ENCODE results near the gene LRP1.

LRP1 gene

DNA sequence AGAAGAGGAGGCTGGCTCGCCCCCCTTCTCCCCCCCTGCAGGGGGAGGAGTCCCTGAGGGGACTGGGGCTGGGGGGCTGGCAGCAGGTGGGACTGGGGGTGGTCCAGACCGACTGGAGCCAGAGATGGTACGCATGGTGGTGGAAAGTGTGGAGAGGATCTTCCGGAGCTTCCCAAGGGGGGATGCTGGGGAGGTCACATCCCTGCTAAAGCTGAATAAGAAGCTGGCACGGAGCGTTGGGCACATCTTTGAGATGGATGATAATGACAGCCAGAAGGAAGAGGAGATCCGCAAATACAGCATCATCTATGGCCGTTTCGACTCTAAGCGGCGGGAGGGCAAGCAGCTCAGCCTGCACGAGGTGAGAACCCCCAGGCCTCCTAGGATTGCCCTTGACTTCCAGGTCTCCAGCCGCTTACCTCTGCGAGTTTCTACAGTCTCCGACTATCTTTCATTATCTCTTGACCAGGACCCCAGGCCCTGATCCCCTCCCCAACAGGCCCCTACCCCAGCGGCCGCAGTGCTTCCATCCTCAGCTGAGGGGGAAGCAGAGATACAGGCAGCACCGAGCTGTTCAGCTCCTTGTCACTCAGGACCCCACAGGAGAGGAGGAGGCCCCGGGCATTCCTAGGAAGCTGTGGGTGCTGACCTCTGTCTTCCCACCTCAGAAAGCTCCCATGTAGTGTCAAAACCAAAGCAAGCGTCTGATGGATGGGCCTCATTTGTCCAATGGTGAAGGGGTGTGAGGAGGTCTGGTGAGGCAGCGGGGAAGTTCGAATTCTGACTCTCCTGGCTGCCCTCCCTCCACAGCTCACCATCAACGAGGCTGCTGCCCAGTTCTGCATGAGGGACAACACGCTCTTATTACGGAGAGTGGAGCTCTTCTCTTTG, 36.4 kb upstream of the LRP1 start:
- H3K9me3 Mint-ChIP-seq = no peaks in the 10 kb centered on the region
- no peak for ATAC-seq
- H3K4me3 Mint-ChIP-seq = no peak overlapping the region
- peak overlapping the region; percentile 94 for H3K27ac Mint-ChIP-seq
- no peaks in the 10 kb centered on the region for H3K27me3 Mint-ChIP-seq
- peaks cover 47% of the 10 kb centered on the region for H3K36me3 Mint-ChIP-seq
- peaks cover 83% of the 10 kb centered on the region for H3K4me1 Mint-ChIP-seq

GRCh38 chr12:57092529-57092862, 35.8 kb upstream of the LRP1 start:
- ATAC-seq = no peak
- Mint-ChIP-seq H3K27ac (peak overlapping the region; percentile 94), H3K27me3 (no peaks in the 10 kb centered on the region), H3K4me3 (peak overlapping the region; percentile 15), H3K9me3 (no peaks in the 10 kb centered on the region), H3K36me3 (peaks cover 54% of the 10 kb centered on the region), H3K4me1 (peaks cover 89% of the 10 kb centered on the region)

GRCh38 chr12:57092876-57093414, 35.3 kb upstream of the LRP1 start:
- Mint-ChIP-seq H3K27ac (peak overlapping the region; percentile 94), H3K4me1 (peaks cover 88% of the 10 kb centered on the region), H3K4me3 (peak overlapping the region; percentile 77), H3K9me3 (no peaks in the 10 kb centered on the region), H3K36me3 (peaks cover 56% of the 10 kb centered on the region), H3K27me3 (no peaks in the 10 kb centered on the region)
- ATAC-seq = no peak

- peak; percentile 60 for ATAC-seq
- H3K36me3 Mint-ChIP-seq = peaks cover 62% of the 10 kb centered on the region
These were observed 34.7 kb upstream of the LRP1 start for GRCh38 chr12:57093415-57094207.

GRCh38 chr12:57094208-57095160, 33.8 kb upstream of the LRP1 start:
- Mint-ChIP-seq H3K36me3 (peaks cover 71% of the 10 kb centered on the region), H3K4me1 (peaks cover 91% of the 10 kb centered on the region), H3K9me3 (no peaks in the 10 kb centered on the region), H3K27ac (peak overlapping the region; percentile 94), H3K27me3 (no peaks in the 10 kb centered on the region), H3K4me3 (peak overlapping the region; percentile 77)
- peak; percentile 1 for ATAC-seq

More at GRCh38 chr12:57093415-57094207, 34.7 kb upstream of the LRP1 start:
- peaks cover 84% of the 10 kb centered on the region for H3K4me1 Mint-ChIP-seq
- H3K27me3 Mint-ChIP-seq = no peaks in the 10 kb centered on the region
- H3K9me3 Mint-ChIP-seq = no peaks in the 10 kb centered on the region
- H3K27ac Mint-ChIP-seq = peak overlapping the region; percentile 94
- peak overlapping the region; percentile 77 for H3K4me3 Mint-ChIP-seq

- Mint-ChIP-seq H3K27ac (peak overlapping the region; percentile 94), H3K9me3 (no peaks in the 10 kb centered on the region), H3K27me3 (no peaks in the 10 kb centered on the region), H3K4me3 (no peak overlapping the region), H3K36me3 (peaks cover 74% of the 10 kb centered on the region), H3K4me1 (peaks cover 91% of the 10 kb centered on the region)
- no peak for ATAC-seq
These were observed 32.8 kb upstream of the LRP1 start for GRCh38 chr12:57095440-57095839.

DNA sequence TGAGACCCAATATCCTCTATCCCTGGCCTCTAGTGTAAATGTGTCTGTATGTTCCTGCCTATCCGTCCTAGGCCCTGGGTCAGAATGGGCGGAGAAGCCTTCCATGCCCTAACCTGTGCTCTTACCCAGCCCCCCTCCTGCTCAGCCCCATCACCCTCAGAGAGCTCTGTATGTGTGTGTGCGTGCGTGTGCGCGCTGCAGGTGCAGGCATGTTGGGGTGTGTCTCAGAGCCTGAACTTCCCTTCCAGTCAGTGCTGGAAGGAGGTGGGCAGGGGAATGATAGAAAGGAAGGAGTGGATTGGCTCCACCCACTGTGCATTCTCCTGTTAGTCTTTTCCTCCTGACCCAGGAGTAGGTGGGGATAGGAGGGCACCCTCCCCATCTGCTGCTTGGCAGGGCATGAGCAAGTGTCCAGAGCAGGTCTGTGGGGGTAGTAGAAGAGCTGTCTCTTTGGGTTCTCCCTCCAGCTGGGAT, 32.1 kb upstream of the LRP1 start:
- ATAC-seq = no peak
- Mint-ChIP-seq H3K36me3 (peaks cover 70% of the 10 kb centered on the region), H3K27me3 (no peaks in the 10 kb centered on the region), H3K27ac (peak overlapping the region; percentile 94), H3K4me3 (no peak overlapping the region), H3K4me1 (peaks cover 91% of the 10 kb centered on the region), H3K9me3 (no peaks in the 10 kb centered on the region)

GRCh38 chr12:57096748-57097553, 31.3 kb upstream of the LRP1 start:
- Mint-ChIP-seq H3K27ac (peak overlapping the region; percentile 94), H3K4me3 (no peak overlapping the region), H3K9me3 (no peaks in the 10 kb centered on the region), H3K36me3 (peaks cover 67% of the 10 kb centered on the region), H3K27me3 (no peaks in the 10 kb centered on the region), H3K4me1 (peaks cover 86% of the 10 kb centered on the region)
- ATAC-seq = no peak

DNA sequence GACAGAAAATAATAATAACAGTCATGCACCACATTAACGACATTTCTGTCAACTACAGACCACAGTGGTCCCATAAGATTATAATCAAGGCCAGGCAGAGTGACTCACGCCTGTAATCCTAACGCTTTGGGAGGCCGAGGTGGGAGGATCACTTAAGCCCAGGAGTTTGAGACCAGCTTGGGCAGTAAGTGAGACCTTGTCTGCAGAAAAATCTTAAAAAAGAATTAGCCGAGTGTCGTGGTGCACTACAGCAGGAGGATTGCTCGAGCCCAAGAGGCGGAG, 30.8 kb upstream of the LRP1 start:
- Mint-ChIP-seq H3K27ac (peak overlapping the region; percentile 94), H3K4me1 (peaks cover 84% of the 10 kb centered on the region), H3K36me3 (peaks cover 66% of the 10 kb centered on the region), H3K4me3 (no peak overlapping the region), H3K9me3 (no peaks in the 10 kb centered on the region), H3K27me3 (no peaks in the 10 kb centered on the region)
- ATAC-seq = no peak

- Mint-ChIP-seq H3K4me1 (peaks cover 77% of the 10 kb centered on the region), H3K36me3 (peaks cover 63% of the 10 kb centered on the region), H3K4me3 (no peak overlapping the region), H3K27ac (peak overlapping the region; percentile 63), H3K27me3 (no peaks in the 10 kb centered on the region), H3K9me3 (no peaks in the 10 kb centered on the region)
- ATAC-seq = no peak
These were observed 29.7 kb upstream of the LRP1 start for GRCh38 chr12:57098546-57098945.

- Mint-ChIP-seq H3K4me3 (no peak overlapping the region), H3K4me1 (peaks cover 77% of the 10 kb centered on the region), H3K27ac (peak overlapping the region; percentile 63), H3K9me3 (no peaks in the 10 kb centered on the region), H3K36me3 (peaks cover 66% of the 10 kb centered on the region), H3K27me3 (no peaks in the 10 kb centered on the region)
- no peak for ATAC-seq
These were observed 29.1 kb upstream of the LRP1 start for GRCh38 chr12:57099047-57099714.

DNA sequence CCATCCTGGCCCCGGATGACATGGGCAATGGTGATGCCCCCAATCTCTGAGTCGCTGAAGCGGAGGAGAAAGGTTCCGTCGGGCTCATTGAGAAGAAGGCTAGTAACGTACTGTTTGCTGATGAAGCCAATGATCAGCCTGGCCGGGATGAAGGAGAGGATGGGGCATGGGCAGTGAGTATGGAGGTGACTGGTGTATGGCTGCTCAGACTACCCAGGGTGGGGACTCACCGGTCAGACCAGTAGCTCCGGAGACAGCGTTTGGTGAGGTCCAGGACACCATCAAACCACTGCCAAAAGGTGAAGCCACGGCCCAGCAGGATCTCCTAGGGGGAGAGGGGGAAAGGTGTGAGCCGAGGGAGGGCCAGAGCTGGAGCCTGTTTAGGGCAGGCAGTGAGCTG, 28.5 kb upstream of the LRP1 start:
- peaks cover 77% of the 10 kb centered on the region for H3K4me1 Mint-ChIP-seq
- H3K9me3 Mint-ChIP-seq = no peaks in the 10 kb centered on the region
- H3K36me3 Mint-ChIP-seq = peaks cover 72% of the 10 kb centered on the region
- no peak overlapping the region for H3K4me3 Mint-ChIP-seq
- H3K27me3 Mint-ChIP-seq = no peaks in the 10 kb centered on the region
- ATAC-seq = no peak
- peak overlapping the region; percentile 63 for H3K27ac Mint-ChIP-seq

DNA sequence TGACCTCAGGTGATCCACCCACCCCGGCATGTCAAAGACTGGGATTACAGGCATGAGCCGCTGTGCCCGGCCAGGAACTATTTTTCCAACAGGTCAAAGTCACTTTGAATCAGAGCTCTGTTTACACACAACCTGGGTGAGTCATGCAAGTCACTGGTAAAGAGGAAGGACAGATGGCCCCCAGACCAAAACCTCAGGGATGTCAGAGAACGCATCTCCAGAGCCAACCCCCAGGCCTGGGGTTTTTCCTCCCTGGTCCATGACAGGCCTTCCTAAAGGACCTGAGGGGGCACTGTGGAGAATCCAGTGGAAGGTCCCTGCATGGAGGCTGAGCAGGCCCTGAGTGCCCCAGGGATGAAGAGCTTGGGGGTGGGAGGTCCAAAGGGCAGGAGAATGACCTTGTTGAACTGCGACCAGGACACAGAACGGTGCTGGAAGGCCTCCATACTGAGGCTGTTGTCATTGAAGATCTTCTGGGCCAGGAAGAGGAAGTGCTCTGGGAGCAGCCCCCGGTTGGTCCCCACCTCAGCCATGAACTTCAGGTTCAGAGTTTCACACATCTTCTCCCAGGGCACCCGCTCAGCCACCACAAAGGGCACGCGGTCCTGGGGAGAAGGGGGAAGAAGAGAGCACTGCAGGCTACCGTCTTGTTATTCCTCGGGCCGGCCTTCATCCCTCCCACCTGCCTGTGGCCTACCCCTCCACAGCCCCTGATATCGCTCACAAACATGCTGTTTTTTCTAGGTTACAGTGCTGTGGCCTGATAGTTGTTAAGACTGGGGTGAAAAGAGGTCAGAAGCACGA, 26.2 kb upstream of the LRP1 start:
- H3K27me3 Mint-ChIP-seq = no peaks in the 10 kb centered on the region
- H3K4me1 Mint-ChIP-seq = peaks cover 73% of the 10 kb centered on the region
- ATAC-seq = peak; percentile 61
- H3K4me3 Mint-ChIP-seq = no peak overlapping the region
- peak overlapping the region; percentile 61 for H3K27ac Mint-ChIP-seq
- H3K9me3 Mint-ChIP-seq = no peaks in the 10 kb centered on the region
- H3K36me3 Mint-ChIP-seq = peaks cover 84% of the 10 kb centered on the region
